B cell (primary cell): ENCODE measurements around the gene CHCHD3. TPM values are rescaled to one million over a fixed set of nuclear protein-coding genes. Genes with fewer than 3 reads are reported as not detected.
"Not testable (repeated sequence)": the region's sequence is repeated elsewhere in the genome, so short reads cannot be mapped to it uniquely, and the experiment has no call there.

Experiments used
- ATAC-seq: fragments of 200-7000 bp; cut with Tn5 transposase; one replicate; pipeline ENCODE4 v1.10.0; 2021; ENCODE audit warnings: low read depth, mild to moderate bottlenecking, moderate number of reproducible peaks, moderate library complexity
- CTCF ChIA-PET: fragments of 350-600 bp; sonication (Branson Sonifier 250); formaldehyde crosslinking; loops from one replicate; lab custom pipeline; 2021; ENCODE audit warnings: antibody characterized with exemption, inconsistent platforms; lab: Charles Lee
- POLR2A ChIA-PET: fragments of 350-600 bp; sonication (Branson Sonifier 250); formaldehyde crosslinking; loops from one replicate; lab custom pipeline; 2021; ENCODE audit warnings: antibody characterized with exemption; lab: Charles Lee
- DNase-seq: peaks from one replicate; pipeline ENCODE4 v3.0.0; 2013
- H2AFZ ChIP-seq: 2 replicates; pipeline ENCODE4 v1.6.1; 2012; ENCODE audit warnings: mild to moderate bottlenecking, low read depth, low read length; ENCODE audit not compliant: insufficient read depth, poor library complexity, severe bottlenecking
- H3K27ac ChIP-seq, 2 donors: 1 replicate in 1 of 2; 2 replicates in 1 of 2; pipeline ENCODE4 v1.5.1; 2012 to 2013; ENCODE audit warnings: low read length in 2 of 2, mild to moderate bottlenecking in 2 of 2, moderate library complexity in 1 of 2
- H3K27me3 ChIP-seq, 4 experiments: fragments of 200-600 bp in 1 of 4; sonication (generic) in 1 of 4; replicated peaks in 1 of 4; 1 replicate in 2 of 4; 2 replicates in 2 of 4; pipeline versions ENCODE4 v1.6.1 to v1.7.0; 2013 to 2016; ENCODE audit warnings: low read length in 3 of 4, mild to moderate bottlenecking in 2 of 4, mixed read lengths in 1 of 4, moderate library complexity in 1 of 4; ENCODE audit not compliant: insufficient read depth in 4 of 4, control insufficient read depth in 3 of 4; ENCODE audit errors: control extremely low read depth in 1 of 4
- H3K36me3 ChIP-seq, 2 experiments: replicated peaks in 1 of 2; 1 replicate in 1 of 2; 2 replicates in 1 of 2; pipeline versions ENCODE4 v1.6.1 to v1.7.1; 2013; ENCODE audit warnings: low read length in 1 of 2; ENCODE audit not compliant: insufficient read depth in 2 of 2, control insufficient read depth in 1 of 2; ENCODE audit errors: control extremely low read depth in 1 of 2, extremely low read depth in 1 of 2
- H3K4me1 ChIP-seq, 2 donors: fragments of 200-600 bp in 1 of 2; sonication (generic) in 1 of 2; 1 replicate in 1 of 2; 2 replicates in 1 of 2; pipeline versions ENCODE4 v1.5.1 to v1.6.1; 2013 to 2017; ENCODE audit warnings: low read length in 2 of 2; ENCODE audit not compliant: control insufficient read depth in 2 of 2, insufficient read depth in 2 of 2
- H3K4me2 ChIP-seq: replicated peaks from 2 replicates; pipeline ENCODE3; 2012; ENCODE audit warnings: mild to moderate bottlenecking, low read depth, low read length; ENCODE audit not compliant: poor library complexity, severe bottlenecking
- H3K4me3 ChIP-seq, 5 experiments: fragments of 200-600 bp in 1 of 5; sonication (generic) in 1 of 5; 1 replicate in 3 of 5; 2 replicates in 2 of 5; pipeline versions ENCODE4 v1.5.1 to v1.7.0; 2011 to 2016; ENCODE audit warnings: low read length in 4 of 5, mild to moderate bottlenecking in 4 of 5, low read depth in 2 of 5, control low read depth in 1 of 5, moderate library complexity in 1 of 5; ENCODE audit not compliant: insufficient read depth in 1 of 5; ENCODE audit errors: control extremely low read depth in 1 of 5, extremely low read depth in 1 of 5
- H3K79me2 ChIP-seq: fragments of 200-600 bp; sonication (generic); one replicate; pipeline ENCODE4 v1.6.0; 2016; ENCODE audit warnings: low read length; ENCODE audit not compliant: control insufficient read depth, insufficient read depth
- H3K9ac ChIP-seq: fragments of 200-600 bp; sonication (generic); 2 replicates; pipeline ENCODE4 v1.6.1; 2017; ENCODE audit warnings: mild to moderate bottlenecking, low read length, moderate library complexity
- H3K9me3 ChIP-seq, 3 donors: one replicate each; pipeline versions ENCODE4 v1.6.1 to v1.7.1; 2013; ENCODE audit warnings: low read length in 2 of 3; ENCODE audit not compliant: control insufficient read depth in 2 of 3, insufficient read depth in 1 of 3; ENCODE audit errors: control extremely low read depth in 1 of 3
- H4K20me1 ChIP-seq: 2 replicates; pipeline ENCODE4 v1.6.0; 2012; ENCODE audit warnings: mild to moderate bottlenecking, low read length; ENCODE audit not compliant: insufficient read depth, control insufficient read depth, poor library complexity, severe bottlenecking
- H3K27ac Mint-ChIP-seq: one replicate; pipeline ENCODE4 v1.8.0; 2021; ENCODE audit warnings: mixed read lengths
- H3K27me3 Mint-ChIP-seq: one replicate; pipeline ENCODE4 v1.8.0; 2021; ENCODE audit warnings: mixed read lengths
- H3K4me1 Mint-ChIP-seq: one replicate; pipeline ENCODE4 v1.8.0; 2021; ENCODE audit warnings: mixed read lengths
- H3K4me3 Mint-ChIP-seq: one replicate; pipeline ENCODE4 v1.8.0; 2021; ENCODE audit warnings: mixed read lengths
- H3K9me3 Mint-ChIP-seq: one replicate; pipeline ENCODE4 v1.8.0; 2022; ENCODE audit warnings: mixed read lengths; ENCODE audit not compliant: insufficient read depth
- EZH2 ChIP-seq: IDR thresholded peaks from 2 replicates; pipeline ENCODE4 v1.6.1; 2012; ENCODE audit warnings: borderline replicate concordance, low read depth, mild to moderate bottlenecking, moderate library complexity, low read length; ENCODE audit not compliant: insufficient read depth, poor library complexity, severe bottlenecking
- WGBS: methylation state at CpG from one replicate; pipeline ENCODE4 v1.1.5; 2013; ENCODE audit warnings: missing lambda C conversion rate; ENCODE audit not compliant: insufficient coverage; 5-methylcytosine and 5-hydroxymethylcytosine counted together
- intact Hi-C: fragments of 100-400 bp; cut with micrococcal nuclease; formaldehyde crosslinking; loops from one replicate; pipeline ENCODE4 v1.10.0; 2022
- polyA plus RNA-seq: library from polyadenylated mRNA; depleted of rRNA; stranded (reverse); fragments of >200 nt; gene quantifications from 2 replicates; pipeline ENCODE4 v1.2.3, GENCODE V29; 2012
- total RNA-seq, 2 donors: library from RNA; stranded (reverse); fragments of 120-200 nt in 1 of 2; gene quantifications; 1 replicate in 1 of 2; 2 replicates in 1 of 2; pipeline versions ENCODE4 v1.2.3 to v1.2.4, GENCODE V29; 2013 to 2022
- TF ChIP-seq, protein P1 (sequence below): fragments of 200-600 bp; IDR thresholded peaks from one replicate; pipeline ENCODE4 v1.8.0; 2022; ENCODE audit warnings: antibody characterized with exemption, mild to moderate bottlenecking

Gene CHCHD3
- total and polyA plus RNA-seq, 2 donors (not counting 1 experiment from before 2014, with no cell fraction given), result 20.1 to 38.4 TPM

DNA sequence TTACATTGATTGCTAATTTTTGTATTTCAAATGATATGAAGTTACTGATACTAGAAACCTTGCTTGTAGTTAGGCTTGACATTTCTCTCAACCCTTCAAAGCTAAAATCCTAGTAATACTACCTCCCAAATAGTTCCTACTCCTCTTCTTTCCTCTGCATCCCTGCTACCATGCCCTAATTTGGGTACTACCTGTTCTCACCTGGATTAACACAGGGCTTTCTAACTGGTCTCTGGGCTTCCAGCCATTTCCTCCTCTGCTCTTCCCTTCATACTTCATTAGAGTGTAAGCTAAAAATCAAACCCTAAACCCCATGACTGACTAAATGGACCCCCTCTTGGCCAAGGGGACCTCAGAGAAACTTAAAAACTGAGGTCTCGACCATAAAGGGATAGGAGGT is 112.4 kb downstream of the CHCHD3 start:
- TF ChIP-seq EZH2, result no peak
- TF ChIP-seq, protein P1, sequence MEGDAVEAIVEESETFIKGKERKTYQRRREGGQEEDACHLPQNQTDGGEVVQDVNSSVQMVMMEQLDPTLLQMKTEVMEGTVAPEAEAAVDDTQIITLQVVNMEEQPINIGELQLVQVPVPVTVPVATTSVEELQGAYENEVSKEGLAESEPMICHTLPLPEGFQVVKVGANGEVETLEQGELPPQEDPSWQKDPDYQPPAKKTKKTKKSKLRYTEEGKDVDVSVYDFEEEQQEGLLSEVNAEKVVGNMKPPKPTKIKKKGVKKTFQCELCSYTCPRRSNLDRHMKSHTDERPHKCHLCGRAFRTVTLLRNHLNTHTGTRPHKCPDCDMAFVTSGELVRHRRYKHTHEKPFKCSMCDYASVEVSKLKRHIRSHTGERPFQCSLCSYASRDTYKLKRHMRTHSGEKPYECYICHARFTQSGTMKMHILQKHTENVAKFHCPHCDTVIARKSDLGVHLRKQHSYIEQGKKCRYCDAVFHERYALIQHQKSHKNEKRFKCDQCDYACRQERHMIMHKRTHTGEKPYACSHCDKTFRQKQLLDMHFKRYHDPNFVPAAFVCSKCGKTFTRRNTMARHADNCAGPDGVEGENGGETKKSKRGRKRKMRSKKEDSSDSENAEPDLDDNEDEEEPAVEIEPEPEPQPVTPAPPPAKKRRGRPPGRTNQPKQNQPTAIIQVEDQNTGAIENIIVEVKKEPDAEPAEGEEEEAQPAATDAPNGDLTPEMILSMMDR, result no peak
- H3K4me1 Mint-ChIP-seq, result peaks cover 13% of the 10 kb centered on the region
- WGBS, result no CpG with 5 or more reads among the region's 1 CpG
- no peak overlapping the region for H3K4me2 ChIP-seq
- ATAC-seq (no peak), DNase-seq (no peak)
- no peak overlapping the region for H3K9ac ChIP-seq
- no peaks in the 10 kb centered on the region for H3K9me3 Mint-ChIP-seq
- H3K27me3 ChIP-seq, result no peaks in the 10 kb centered on the region
- POLR2A ChIA-PET, result no interaction called here
- no peak overlapping the region for H3K27ac ChIP-seq
- H3K27me3 Mint-ChIP-seq, result no peaks in the 10 kb centered on the region
- no peak overlapping the region for H3K4me3 Mint-ChIP-seq
- intact Hi-C loops, result no loop called here
- H3K4me3 ChIP-seq, result no peak overlapping the region
- H3K4me1 ChIP-seq, result peaks cover 0 to 4% of the 10 kb centered on the region in 2 donors
- H3K9me3 ChIP-seq, result no peaks in the 10 kb centered on the region
- H3K79me2 ChIP-seq, result no peaks in the 10 kb centered on the region
- CTCF ChIA-PET, result no interaction called here
- H4K20me1 ChIP-seq, result no peaks in the 10 kb centered on the region
- peaks cover 0 to 11% of the 10 kb centered on the region in 2 experiments for H3K36me3 ChIP-seq
- no peak overlapping the region for H3K27ac Mint-ChIP-seq
- H2AFZ ChIP-seq, result no peak overlapping the region

DNA sequence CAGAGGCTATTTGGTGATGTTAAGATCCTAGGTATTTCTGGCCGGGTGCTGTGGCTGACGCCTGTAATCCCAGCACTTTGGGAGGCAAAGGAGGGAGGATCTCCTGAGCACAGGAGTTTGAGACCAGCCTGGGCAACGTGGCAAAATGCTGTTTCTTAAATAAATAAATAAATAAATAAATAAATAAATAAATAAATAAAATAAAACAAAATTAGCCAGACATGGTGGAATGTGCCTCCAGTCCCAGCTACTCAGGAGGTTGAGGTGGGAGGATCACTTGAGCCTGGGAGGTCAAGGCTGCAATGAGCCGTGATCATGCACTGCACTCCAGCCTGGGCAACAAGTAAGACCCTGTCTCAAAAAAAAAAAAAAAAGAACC is 114.4 kb downstream of the CHCHD3 start:
- not testable (repeated sequence) for H3K4me3 Mint-ChIP-seq, H3K9me3 Mint-ChIP-seq
- 100% methylated on average over 1 of the region's 4 CpGs for WGBS

More for the DNA sequence above, 114.4 kb downstream of the CHCHD3 start:
- H3K27me3 Mint-ChIP-seq, H3K27ac ChIP-seq, DNase-seq, H3K27ac Mint-ChIP-seq, H3K4me3 ChIP-seq, H3K9ac ChIP-seq, intact Hi-C loops, H3K9me3 ChIP-seq, H3K4me2 ChIP-seq, H2AFZ ChIP-seq, H3K36me3 ChIP-seq, H3K27me3 ChIP-seq, H3K4me1 ChIP-seq, ATAC-seq, H3K79me2 ChIP-seq, H4K20me1 ChIP-seq, CTCF ChIA-PET, POLR2A ChIA-PET: not testable (repeated sequence)
- peaks cover 13% of the 10 kb centered on the region for H3K4me1 Mint-ChIP-seq
